K562 (cell line): ENCODE measurements around the gene KIF14. TPM values are rescaled to one million over a fixed set of nuclear protein-coding genes. Genes with fewer than 3 reads are reported as not detected.

Experiments used
- DMBX1 ChIP-seq: fragments of 250-450 bp; sonication (Bioruptor Pico); IDR thresholded peaks from 2 replicates; pipeline ENCODE4 v1.8.0; 2022; ENCODE audit warnings: inconsistent platforms, mild to moderate bottlenecking, moderate library complexity, borderline replicate concordance
- EHMT2 ChIP-seq: fragments of 450-650 bp; IDR thresholded peaks from 2 replicates; pipeline ENCODE4 v1.6.1; 2018; ENCODE audit warnings: antibody characterized with exemption
- ETV6 ChIP-seq, 3 experiments: fragments of 150-350 bp in 1 of 3; sonication (generic) in 1 of 3; formaldehyde crosslinking in 1 of 3; IDR thresholded peaks; 2 replicates each; pipeline versions ENCODE4 v1.6.1 to v1.8.0; 2014 to 2022; ENCODE audit warnings: borderline replicate concordance in 2 of 3, low read depth in 2 of 3, antibody characterized with exemption in 1 of 3, low read length in 1 of 3, mild to moderate bottlenecking in 1 of 3, missing genetic modification reagents in 1 of 3
- HDAC2 ChIP-seq: fragments of 450-650 bp; IDR thresholded peaks from 2 replicates; pipeline ENCODE4 v1.6.1; 2016; ENCODE audit warnings: mild to moderate bottlenecking
- SMAD4 ChIP-seq: fragments of 250-450 bp; sonication (Bioruptor Pico); conservative IDR thresholded peaks from 2 replicates; pipeline ENCODE4 v1.8.0; 2021; ENCODE audit warnings: inconsistent platforms, mild to moderate bottlenecking, moderate library complexity
- TAF9B ChIP-seq: fragments of 450-650 bp; IDR thresholded peaks from 2 replicates; pipeline ENCODE4 v1.6.1; 2018; ENCODE audit warnings: mild to moderate bottlenecking; ENCODE audit not compliant: partially characterized antibody
- ZNF175 ChIP-seq: fragments of 200-800 bp; sonication (Bioruptor generic); IDR thresholded peaks from 2 replicates; pipeline ENCODE4 v1.6.1; 2016; ENCODE audit warnings: low read depth, mild to moderate bottlenecking, missing genetic modification characterization, missing compliant biosample characterization
- polyA plus RNA-seq, 8 experiments: library from polyadenylated mRNA; depleted of rRNA in 4 of 8; stranded (reverse) in 5 of 8; unstranded in 3 of 8; fragments of >200 nt; fragmentation: Nextera tagmentation in 2 of 8; fragmentation: Illumina TruSeq in 1 of 8; extraction: Ambion mirVana in 2 of 8; extraction: Trizol in 1 of 8; gene quantifications; 2 replicates each; pipeline versions ENCODE4 v1.2.1 to v1.2.3, GENCODE V29; 2011 to 2014; ENCODE audit warnings: inconsistent platforms in 1 of 8, missing spikeins in 1 of 8
- total RNA-seq, 7 experiments: library from RNA; depleted of rRNA in 6 of 7; stranded (reverse); fragments of >200 nt in 6 of 7; fragmentation: Illumina TruSeq in 2 of 7; extraction: Trizol in 2 of 7; gene quantifications; 2 replicates each; pipeline versions ENCODE4 v1.2.1 to v1.2.3, GENCODE V29; 2011 to 2021; ENCODE audit warnings: low replicate concordance in 1 of 7
- TF ChIP-seq, protein P1 (sequence below): IDR thresholded peaks from 2 replicates; pipeline ENCODE4 v1.6.1; 2011; ENCODE audit not compliant: insufficient read length; ENCODE audit errors: extremely low read depth
- TF ChIP-seq, protein P2 (sequence below): fragments of 250-450 bp; sonication (Bioruptor Pico); IDR thresholded peaks from 2 replicates; pipeline ENCODE4 v1.5.0; 2021; ENCODE audit warnings: mild to moderate bottlenecking, borderline replicate concordance

Gene KIF14
- total and polyA plus RNA-seq, 9 of the 15 experiments (the other 6 are each of a cell fraction or from before 2014, with no cell fraction given): 11.5 to 47.4 (median 29.0) TPM

DNA sequence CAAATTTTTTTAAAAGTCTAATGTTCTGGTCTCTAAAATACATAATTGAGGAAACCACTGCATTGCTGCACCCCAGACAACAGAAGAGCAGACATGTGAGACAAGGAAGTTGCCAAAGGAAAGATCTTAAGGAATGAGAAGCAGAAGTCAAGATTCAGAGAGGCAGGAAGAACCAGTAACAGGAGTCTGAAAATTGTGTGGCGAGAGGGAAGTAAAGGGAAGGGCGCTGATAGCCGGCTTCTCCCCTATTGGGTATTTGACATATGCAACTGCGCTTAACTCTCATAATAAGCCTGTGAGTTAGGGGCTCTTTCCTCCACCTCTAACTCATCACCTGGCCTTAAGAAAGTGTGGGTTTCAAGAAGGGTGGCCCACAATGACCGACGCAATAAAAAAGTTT is 21.9 kb upstream of the KIF14 start (continued):
- TF ChIP-seq, protein P1, sequence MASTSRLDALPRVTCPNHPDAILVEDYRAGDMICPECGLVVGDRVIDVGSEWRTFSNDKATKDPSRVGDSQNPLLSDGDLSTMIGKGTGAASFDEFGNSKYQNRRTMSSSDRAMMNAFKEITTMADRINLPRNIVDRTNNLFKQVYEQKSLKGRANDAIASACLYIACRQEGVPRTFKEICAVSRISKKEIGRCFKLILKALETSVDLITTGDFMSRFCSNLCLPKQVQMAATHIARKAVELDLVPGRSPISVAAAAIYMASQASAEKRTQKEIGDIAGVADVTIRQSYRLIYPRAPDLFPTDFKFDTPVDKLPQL: no peak
- TF ChIP-seq EHMT2 (0 out of 2 replicates have a peak, but pooled peaks have one; percentile 59), SMAD4 (peak; percentile 50), ZNF175 (CRISPR knock-in tag) (0 out of 2 replicates have a peak, but pooled peaks have one; percentile 19), HDAC2 (0 out of 2 replicates have a peak, but pooled peaks have one; percentile 44), DMBX1 (0 out of 2 replicates have a peak, but pooled peaks have one; percentile 35), TAF9B (no peak), ETV6 (IDR thresholded peaks at IDR 0.05; ENCODE audit: borderline replicate concordance in 1 of 2, low read depth in 2 of 2, low read length in 1 of 2) (0 out of 4 replicates have a peak, but pooled peaks of 1 of the 2 experiments have one; percentile 58), ETV6 (CRISPR knock-in tag; IDR thresholded peaks at IDR 0.05; ENCODE audit: borderline replicate concordance) (no peak)
- TF ChIP-seq, protein P2, sequence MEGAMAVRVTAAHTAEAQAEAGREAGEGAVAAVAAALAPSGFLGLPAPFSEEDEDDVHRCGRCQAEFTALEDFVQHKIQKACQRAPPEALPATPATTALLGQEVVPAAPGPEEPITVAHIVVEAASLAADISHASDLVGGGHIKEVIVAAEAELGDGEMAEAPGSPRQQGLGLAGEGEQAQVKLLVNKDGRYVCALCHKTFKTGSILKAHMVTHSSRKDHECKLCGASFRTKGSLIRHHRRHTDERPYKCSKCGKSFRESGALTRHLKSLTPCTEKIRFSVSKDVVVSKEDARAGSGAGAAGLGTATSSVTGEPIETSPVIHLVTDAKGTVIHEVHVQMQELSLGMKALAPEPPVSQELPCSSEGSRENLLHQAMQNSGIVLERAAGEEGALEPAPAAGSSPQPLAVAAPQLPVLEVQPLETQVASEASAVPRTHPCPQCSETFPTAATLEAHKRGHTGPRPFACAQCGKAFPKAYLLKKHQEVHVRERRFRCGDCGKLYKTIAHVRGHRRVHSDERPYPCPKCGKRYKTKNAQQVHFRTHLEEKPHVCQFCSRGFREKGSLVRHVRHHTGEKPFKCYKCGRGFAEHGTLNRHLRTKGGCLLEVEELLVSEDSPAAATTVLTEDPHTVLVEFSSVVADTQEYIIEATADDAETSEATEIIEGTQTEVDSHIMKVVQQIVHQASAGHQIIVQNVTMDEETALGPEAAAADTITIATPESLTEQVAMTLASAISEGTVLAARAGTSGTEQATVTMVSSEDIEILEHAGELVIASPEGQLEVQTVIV (CRISPR knock-in tag): 0 out of 2 replicates have a peak, but pooled peaks have one; percentile 12
